Measurements from ENCODE around the gene FFAR2. TPM values are rescaled to one million over a fixed set of nuclear protein-coding genes. Genes with fewer than 3 reads are reported as not detected.

FFAR2 gene
- total RNA-seq, 4 donors from 2014 or later = 0.29 to 0.64 (median 0.30) TPM; not detected in 1

GRCh38 chr19:35427187-35427586, 20.9 kb upstream of the FFAR2 start:
- no peak for DNase-seq (ENCODE audit: low spot score in 2 of 2)
- H3K4me1 ChIP-seq = no peaks in the 10 kb centered on the region
- no peaks in the 10 kb centered on the region for H3K27me3 ChIP-seq
- 61% methylated on average over 4 of the region's 4 CpGs for WGBS
- H3K27ac ChIP-seq = no peak overlapping the region
- TF ChIP-seq EP300 (IDR thresholded peaks at IDR 0.05) (no peak), POLR2A (IDR thresholded peaks at IDR 0.05) (no peak), POLR2AphosphoS5 (IDR thresholded peaks at IDR 0.05) (no peak), CTCF (IDR thresholded peaks at IDR 0.05) (no peak)
- H3K9me3 ChIP-seq = no peaks in the 10 kb centered on the region
- no peak overlapping the region for H3K4me3 ChIP-seq
- no peaks in the 10 kb centered on the region for H3K36me3 ChIP-seq

GRCh38 chr19:35429698-35430408, 18.2 kb upstream of the FFAR2 start:
- Histone ChIP-seq H3K4me1 (peaks cover 13% of the 10 kb centered on the region), H3K27ac (no peak overlapping the region), H3K9me3 (no peaks in the 10 kb centered on the region), H3K27me3 (no peaks in the 10 kb centered on the region), H3K36me3 (no peaks in the 10 kb centered on the region), H3K4me3 (no peak overlapping the region)
- TF ChIP-seq POLR2A (IDR thresholded peaks at IDR 0.05) = no peak
- TF ChIP-seq EP300 (IDR thresholded peaks at IDR 0.05) = no peak
- no peak for TF ChIP-seq POLR2AphosphoS5 (IDR thresholded peaks at IDR 0.05)
- no peak for TF ChIP-seq CTCF (IDR thresholded peaks at IDR 0.05)
- DNase-seq (ENCODE audit: low spot score in 2 of 2) = no peak
- WGBS = 71% methylated on average over 21 of the region's 21 CpGs

- 72% methylated on average over 5 of the region's 5 CpGs for WGBS
- Histone ChIP-seq H3K9me3 (no peaks in the 10 kb centered on the region), H3K4me1 (peaks cover 21% of the 10 kb centered on the region), H3K4me3 (no peak overlapping the region), H3K27ac (no peak overlapping the region), H3K36me3 (no peaks in the 10 kb centered on the region), H3K27me3 (no peaks in the 10 kb centered on the region)
- DNase-seq (ENCODE audit: low spot score in 2 of 2) = no peak
- no peak for TF ChIP-seq CTCF (IDR thresholded peaks at IDR 0.05)
- TF ChIP-seq POLR2AphosphoS5 (IDR thresholded peaks at IDR 0.05) = no peak
- no peak for TF ChIP-seq EP300 (IDR thresholded peaks at IDR 0.05)
- TF ChIP-seq POLR2A (IDR thresholded peaks at IDR 0.05) = no peak
Measured at GRCh38 chr19:35430409-35431144, 17.5 kb upstream of the FFAR2 start.

GRCh38 chr19:35431145-35431807, 16.8 kb upstream of the FFAR2 start:
- TF ChIP-seq POLR2AphosphoS5 (IDR thresholded peaks at IDR 0.05) (no peak), POLR2A (IDR thresholded peaks at IDR 0.05) (no peak), CTCF (IDR thresholded peaks at IDR 0.05) (no peak), EP300 (IDR thresholded peaks at IDR 0.05) (no peak)
- Histone ChIP-seq H3K36me3 (no peaks in the 10 kb centered on the region), H3K4me3 (no peak overlapping the region), H3K27ac (no peak overlapping the region), H3K4me1 (peaks cover 28% of the 10 kb centered on the region), H3K27me3 (no peaks in the 10 kb centered on the region), H3K9me3 (no peaks in the 10 kb centered on the region)
- WGBS = 87% methylated on average over 8 of the region's 8 CpGs
- no peak for DNase-seq (ENCODE audit: low spot score in 2 of 2)

GRCh38 chr19:35432911-35433310, 15.1 kb upstream of the FFAR2 start:
- Histone ChIP-seq H3K27me3 (no peaks in the 10 kb centered on the region), H3K9me3 (no peaks in the 10 kb centered on the region), H3K4me1 (peaks cover 43% of the 10 kb centered on the region), H3K4me3 (no peak overlapping the region), H3K27ac (no peak overlapping the region), H3K36me3 (no peaks in the 10 kb centered on the region)
- WGBS = 89% methylated on average over 9 of the region's 9 CpGs
- no peak for TF ChIP-seq POLR2A (IDR thresholded peaks at IDR 0.05)
- no peak for TF ChIP-seq POLR2AphosphoS5 (IDR thresholded peaks at IDR 0.05)
- TF ChIP-seq EP300 (IDR thresholded peaks at IDR 0.05) = no peak
- TF ChIP-seq CTCF (IDR thresholded peaks at IDR 0.05) = no peak
- DNase-seq (ENCODE audit: low spot score in 2 of 2) = no peak

Data from suprapubic skin (tissue), 4 donors.